ENCODE data around the gene CISD1. TPM values are rescaled to one million over a fixed set of nuclear protein-coding genes. Genes with fewer than 3 reads are reported as not detected.
"Not testable (repeated sequence)": the region's sequence is repeated elsewhere in the genome, so short reads cannot be mapped to it uniquely, and the experiment has no call there.

Gene CISD1
- total RNA-seq, 1 experiment from 2014 or later, result 46.6 TPM

DNA sequence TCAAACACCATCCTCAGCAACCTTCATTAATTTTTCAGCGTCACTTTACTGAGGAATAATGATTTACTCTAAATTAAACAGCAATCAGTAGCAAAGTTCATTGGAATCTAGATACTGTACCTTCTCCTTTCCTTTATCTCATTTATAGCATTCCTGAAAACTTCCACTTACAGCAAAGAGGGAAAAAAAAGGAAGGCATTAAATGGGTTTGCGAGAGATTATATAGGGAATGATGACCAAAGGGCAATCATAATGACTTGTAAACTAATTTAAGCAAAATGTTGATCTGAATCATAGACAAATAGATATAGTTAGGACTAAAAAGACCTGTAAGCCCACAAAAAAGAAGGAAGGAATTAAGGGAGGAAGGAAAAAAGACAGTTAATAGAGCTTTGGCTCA is 43.3 kb upstream of the CISD1 start:
- Mint-ChIP-seq H3K36me3 (peaks cover 16% of the 10 kb centered on the region), H3K27me3 (ENCODE audit: low read depth) (no peaks in the 10 kb centered on the region), H3K4me1 (peaks cover 10% of the 10 kb centered on the region), H3K27ac (no peak overlapping the region), H3K4me3 (no peak overlapping the region), H3K9me3 (peaks cover 3% of the 10 kb centered on the region; the same call in 1 of the 2 replicates)
- no peak for TF ChIP-seq ELF4 (CRISPR knock-in tag; IDR thresholded peaks at IDR 0.05; ENCODE audit: low read depth)
- TF ChIP-seq, protein P1, sequence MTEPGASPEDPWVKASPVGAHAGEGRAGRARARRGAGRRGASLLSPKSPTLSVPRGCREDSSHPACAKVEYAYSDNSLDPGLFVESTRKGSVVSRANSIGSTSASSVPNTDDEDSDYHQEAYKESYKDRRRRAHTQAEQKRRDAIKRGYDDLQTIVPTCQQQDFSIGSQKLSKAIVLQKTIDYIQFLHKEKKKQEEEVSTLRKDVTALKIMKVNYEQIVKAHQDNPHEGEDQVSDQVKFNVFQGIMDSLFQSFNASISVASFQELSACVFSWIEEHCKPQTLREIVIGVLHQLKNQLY (CRISPR knock-in tag; IDR thresholded peaks at IDR 0.05), result no peak
- TF ChIP-seq FOXP1 (CRISPR knock-in tag; IDR thresholded peaks at IDR 0.05; ENCODE audit: borderline replicate concordance), result no peak
- TF ChIP-seq, protein P2, sequence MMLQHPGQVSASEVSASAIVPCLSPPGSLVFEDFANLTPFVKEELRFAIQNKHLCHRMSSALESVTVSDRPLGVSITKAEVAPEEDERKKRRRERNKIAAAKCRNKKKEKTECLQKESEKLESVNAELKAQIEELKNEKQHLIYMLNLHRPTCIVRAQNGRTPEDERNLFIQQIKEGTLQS (CRISPR knock-in tag; conservative IDR thresholded peaks at IDR 0.05), result no peak
- no peak for TF ChIP-seq KAT7 (CRISPR knock-in tag; IDR thresholded peaks at IDR 0.05; ENCODE audit: borderline replicate concordance)
- TF ChIP-seq, protein P3, sequence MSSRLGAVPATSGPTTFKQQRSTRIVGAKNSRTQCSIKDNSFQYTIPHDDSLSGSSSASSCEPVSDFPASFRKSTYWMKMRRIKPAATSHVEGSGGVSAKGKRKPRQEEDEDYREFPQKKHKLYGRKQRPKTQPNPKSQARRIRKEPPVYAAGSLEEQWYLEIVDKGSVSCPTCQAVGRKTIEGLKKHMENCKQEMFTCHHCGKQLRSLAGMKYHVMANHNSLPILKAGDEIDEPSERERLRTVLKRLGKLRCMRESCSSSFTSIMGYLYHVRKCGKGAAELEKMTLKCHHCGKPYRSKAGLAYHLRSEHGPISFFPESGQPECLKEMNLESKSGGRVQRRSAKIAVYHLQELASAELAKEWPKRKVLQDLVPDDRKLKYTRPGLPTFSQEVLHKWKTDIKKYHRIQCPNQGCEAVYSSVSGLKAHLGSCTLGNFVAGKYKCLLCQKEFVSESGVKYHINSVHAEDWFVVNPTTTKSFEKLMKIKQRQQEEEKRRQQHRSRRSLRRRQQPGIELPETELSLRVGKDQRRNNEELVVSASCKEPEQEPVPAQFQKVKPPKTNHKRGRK (CRISPR knock-in tag; IDR thresholded peaks at IDR 0.05; ENCODE audit: borderline replicate concordance), result no peak
- CTCF ChIA-PET, result no interaction called here
- DNase-seq (ENCODE audit: low spot score) (no peak), ATAC-seq (no peak)
- POLR2A ChIA-PET, result interaction anchor here (0.5 kb wide), 1 partner anchor 11 kb away, joined by 3 read pairs; no protein-coding TSS in a partner anchor

DNA sequence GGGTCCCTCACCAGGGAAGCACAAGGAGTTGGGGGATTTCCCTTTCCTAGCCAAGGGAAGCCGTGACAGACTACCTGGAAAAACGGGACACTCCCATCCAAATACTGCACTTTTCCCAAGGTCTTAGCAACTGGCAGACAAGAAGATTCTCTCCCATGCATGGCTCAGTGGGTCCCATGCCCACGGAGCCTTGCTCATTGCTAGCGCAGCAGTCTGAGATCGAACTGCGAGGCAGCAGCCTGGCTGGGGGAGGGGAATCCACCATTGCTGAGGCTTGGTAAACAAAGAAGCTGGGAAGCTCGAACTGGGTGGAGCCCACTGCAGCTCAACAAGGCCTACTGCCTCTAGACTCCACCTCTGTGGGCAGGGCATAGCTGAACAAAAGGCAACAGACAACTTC is 39.1 kb upstream of the CISD1 start:
- H3K4me1 Mint-ChIP-seq, result peaks cover 10% of the 10 kb centered on the region
- peak overlapping the region; percentile 5; the same call in 1 of the 2 replicates for H3K4me3 Mint-ChIP-seq
- H3K27ac Mint-ChIP-seq, result peak overlapping the region; percentile 81
- H3K9me3 Mint-ChIP-seq, result peaks cover 20% of the 10 kb centered on the region
- CTCF ChIA-PET; POLR2A ChIA-PET; H3K27me3 Mint-ChIP-seq (ENCODE audit: low read depth): not testable (repeated sequence)
- H3K36me3 Mint-ChIP-seq, result peaks cover 51% of the 10 kb centered on the region
- ATAC-seq (peak; percentile 87), DNase-seq (ENCODE audit: low spot score) (peak; percentile 70)
- TF ChIP-seq, protein P4, sequence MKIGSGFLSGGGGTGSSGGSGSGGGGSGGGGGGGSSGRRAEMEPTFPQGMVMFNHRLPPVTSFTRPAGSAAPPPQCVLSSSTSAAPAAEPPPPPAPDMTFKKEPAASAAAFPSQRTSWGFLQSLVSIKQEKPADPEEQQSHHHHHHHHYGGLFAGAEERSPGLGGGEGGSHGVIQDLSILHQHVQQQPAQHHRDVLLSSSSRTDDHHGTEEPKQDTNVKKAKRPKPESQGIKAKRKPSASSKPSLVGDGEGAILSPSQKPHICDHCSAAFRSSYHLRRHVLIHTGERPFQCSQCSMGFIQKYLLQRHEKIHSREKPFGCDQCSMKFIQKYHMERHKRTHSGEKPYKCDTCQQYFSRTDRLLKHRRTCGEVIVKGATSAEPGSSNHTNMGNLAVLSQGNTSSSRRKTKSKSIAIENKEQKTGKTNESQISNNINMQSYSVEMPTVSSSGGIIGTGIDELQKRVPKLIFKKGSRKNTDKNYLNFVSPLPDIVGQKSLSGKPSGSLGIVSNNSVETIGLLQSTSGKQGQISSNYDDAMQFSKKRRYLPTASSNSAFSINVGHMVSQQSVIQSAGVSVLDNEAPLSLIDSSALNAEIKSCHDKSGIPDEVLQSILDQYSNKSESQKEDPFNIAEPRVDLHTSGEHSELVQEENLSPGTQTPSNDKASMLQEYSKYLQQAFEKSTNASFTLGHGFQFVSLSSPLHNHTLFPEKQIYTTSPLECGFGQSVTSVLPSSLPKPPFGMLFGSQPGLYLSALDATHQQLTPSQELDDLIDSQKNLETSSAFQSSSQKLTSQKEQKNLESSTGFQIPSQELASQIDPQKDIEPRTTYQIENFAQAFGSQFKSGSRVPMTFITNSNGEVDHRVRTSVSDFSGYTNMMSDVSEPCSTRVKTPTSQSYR (CRISPR knock-in tag; IDR thresholded peaks at IDR 0.05), result peak; percentile 45; the same call in 1 of the 2 replicates
- TF ChIP-seq FOXK1 (CRISPR knock-in tag; IDR thresholded peaks at IDR 0.05), result peak; percentile 70; the same call in 1 of the 2 replicates

DNA sequence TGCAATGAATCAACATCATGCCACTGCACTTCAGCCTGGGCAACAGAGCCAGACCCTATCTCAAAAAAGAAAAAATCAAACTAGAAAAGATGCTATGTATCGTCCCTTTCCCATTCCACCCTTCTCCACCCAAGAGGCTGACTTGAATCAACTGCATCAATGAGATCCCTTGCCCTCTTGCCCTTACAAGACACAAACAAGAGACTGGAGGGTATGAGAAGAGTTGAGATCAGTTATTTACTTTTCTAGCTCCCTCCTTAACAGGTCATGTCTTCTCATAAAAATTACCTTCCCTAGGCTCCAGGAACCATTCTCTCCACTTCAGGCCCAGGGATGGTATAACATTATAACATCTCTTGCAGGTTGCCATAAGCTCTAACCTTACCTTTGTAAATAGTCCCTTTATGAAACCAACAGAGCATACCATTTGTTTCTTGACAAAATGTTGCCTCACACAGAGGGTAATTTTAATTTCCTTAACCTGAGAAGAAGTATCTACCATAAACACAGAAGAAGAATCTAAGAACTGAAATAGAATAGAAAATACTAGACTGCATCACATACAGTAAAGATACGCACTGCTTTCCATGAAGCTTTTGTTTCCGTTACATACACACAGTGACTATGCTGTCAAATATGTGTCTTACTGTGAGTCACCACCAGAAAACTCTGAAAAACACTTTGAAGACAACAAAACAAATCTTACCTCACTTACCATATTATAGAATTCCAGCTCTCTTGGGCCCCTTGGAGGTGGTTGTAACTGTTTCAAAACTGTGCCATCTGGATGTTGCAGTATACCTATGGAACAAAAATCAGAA is 31.7 kb upstream of the CISD1 start:
- POLR2A ChIA-PET, result no interaction called here
- ATAC-seq (no peak), DNase-seq (ENCODE audit: low spot score) (no peak)

More for the DNA sequence above, 31.7 kb upstream of the CISD1 start:
- H3K4me1 Mint-ChIP-seq, result peaks cover 27% of the 10 kb centered on the region
- no peak overlapping the region for H3K4me3 Mint-ChIP-seq
- CTCF ChIA-PET, result no interaction called here
- peaks cover 20% of the 10 kb centered on the region for H3K9me3 Mint-ChIP-seq
- H3K27me3 Mint-ChIP-seq (ENCODE audit: low read depth), result no peaks in the 10 kb centered on the region
- H3K36me3 Mint-ChIP-seq, result peaks cover 50% of the 10 kb centered on the region
- no peak for TF ChIP-seq ETV6 (CRISPR knock-in tag; IDR thresholded peaks at IDR 0.05)
- TF ChIP-seq, protein P5, sequence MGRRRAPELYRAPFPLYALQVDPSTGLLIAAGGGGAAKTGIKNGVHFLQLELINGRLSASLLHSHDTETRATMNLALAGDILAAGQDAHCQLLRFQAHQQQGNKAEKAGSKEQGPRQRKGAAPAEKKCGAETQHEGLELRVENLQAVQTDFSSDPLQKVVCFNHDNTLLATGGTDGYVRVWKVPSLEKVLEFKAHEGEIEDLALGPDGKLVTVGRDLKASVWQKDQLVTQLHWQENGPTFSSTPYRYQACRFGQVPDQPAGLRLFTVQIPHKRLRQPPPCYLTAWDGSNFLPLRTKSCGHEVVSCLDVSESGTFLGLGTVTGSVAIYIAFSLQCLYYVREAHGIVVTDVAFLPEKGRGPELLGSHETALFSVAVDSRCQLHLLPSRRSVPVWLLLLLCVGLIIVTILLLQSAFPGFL (CRISPR knock-in tag; IDR thresholded peaks at IDR 0.05; ENCODE audit: borderline replicate concordance), result no peak
- no peak for TF ChIP-seq NFE2L1 (CRISPR knock-in tag; IDR thresholded peaks at IDR 0.05)
- no peak for TF ChIP-seq NR2C2 (CRISPR knock-in tag; IDR thresholded peaks at IDR 0.05)
- no peak for TF ChIP-seq ZNF232 (CRISPR knock-in tag; IDR thresholded peaks at IDR 0.05)
- TF ChIP-seq FOXK1 (CRISPR knock-in tag; IDR thresholded peaks at IDR 0.05), result no peak
- no peak for TF ChIP-seq RORB (CRISPR knock-in tag; IDR thresholded peaks at IDR 0.05)
- no peak for TF ChIP-seq ZNF138 (CRISPR knock-in tag; conservative IDR thresholded peaks at IDR 0.05)
- TF ChIP-seq NR1H2 (CRISPR knock-in tag; IDR thresholded peaks at IDR 0.05), result no peak
- TF ChIP-seq, protein P6, sequence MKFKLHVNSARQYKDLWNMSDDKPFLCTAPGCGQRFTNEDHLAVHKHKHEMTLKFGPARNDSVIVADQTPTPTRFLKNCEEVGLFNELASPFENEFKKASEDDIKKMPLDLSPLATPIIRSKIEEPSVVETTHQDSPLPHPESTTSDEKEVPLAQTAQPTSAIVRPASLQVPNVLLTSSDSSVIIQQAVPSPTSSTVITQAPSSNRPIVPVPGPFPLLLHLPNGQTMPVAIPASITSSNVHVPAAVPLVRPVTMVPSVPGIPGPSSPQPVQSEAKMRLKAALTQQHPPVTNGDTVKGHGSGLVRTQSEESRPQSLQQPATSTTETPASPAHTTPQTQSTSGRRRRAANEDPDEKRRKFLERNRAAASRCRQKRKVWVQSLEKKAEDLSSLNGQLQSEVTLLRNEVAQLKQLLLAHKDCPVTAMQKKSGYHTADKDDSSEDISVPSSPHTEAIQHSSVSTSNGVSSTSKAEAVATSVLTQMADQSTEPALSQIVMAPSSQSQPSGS (CRISPR knock-in tag; IDR thresholded peaks at IDR 0.05; ENCODE audit: borderline replicate concordance, low read depth), result no peak
- no peak for TF ChIP-seq TEAD1 (CRISPR knock-in tag; IDR thresholded peaks at IDR 0.05)
- TF ChIP-seq NFYB (CRISPR knock-in tag; conservative IDR thresholded peaks at IDR 0.05; ENCODE audit: low read depth), result no peak
- no peak for TF ChIP-seq CREM (CRISPR knock-in tag; IDR thresholded peaks at IDR 0.05)
- TF ChIP-seq, protein P7, sequence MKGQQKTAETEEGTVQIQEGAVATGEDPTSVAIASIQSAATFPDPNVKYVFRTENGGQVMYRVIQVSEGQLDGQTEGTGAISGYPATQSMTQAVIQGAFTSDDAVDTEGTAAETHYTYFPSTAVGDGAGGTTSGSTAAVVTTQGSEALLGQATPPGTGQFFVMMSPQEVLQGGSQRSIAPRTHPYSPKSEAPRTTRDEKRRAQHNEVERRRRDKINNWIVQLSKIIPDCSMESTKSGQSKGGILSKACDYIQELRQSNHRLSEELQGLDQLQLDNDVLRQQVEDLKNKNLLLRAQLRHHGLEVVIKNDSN (CRISPR knock-in tag; IDR thresholded peaks at IDR 0.05), result no peak
- no peak for TF ChIP-seq PRRX2 (CRISPR knock-in tag; IDR thresholded peaks at IDR 0.05)
- no peak overlapping the region for H3K27ac Mint-ChIP-seq

Data from WTC11 (cell line).